ENCODE data around the gene TATDN2.

- no peak for TF ChIP-seq CTCF (IDR thresholded peaks at IDR 0.05 in 8 of 11, conservative IDR thresholded peaks at IDR 0.05 in 3 of 11)
- no peak for TF ChIP-seq POLR2A (IDR thresholded peaks at IDR 0.05)
Observed at GRCh38 chr3:10244009-10244408, 4.2 kb upstream of the TATDN2 start.

All from spleen (tissue), 7 donors.